ENCODE measurements around the gene KIRREL2. TPM values are rescaled to one million over a fixed set of nuclear protein-coding genes. Genes with fewer than 3 reads are reported as not detected.

Gene KIRREL2
- total and polyA plus RNA-seq, 9 of the 15 experiments (the other 6 are each of a cell fraction or from before 2014, with no cell fraction given) = 0.01 to 0.12 (median 0.09) TPM; not detected in 4

GRCh38 chr19:35899547-35900214 is 43.0 kb downstream of the KIRREL2 start (continued):
- TF ChIP-seq PREB (CRISPR knock-in tag; IDR thresholded peaks at IDR 0.05) (no peak), XRCC4 (IDR thresholded peaks at IDR 0.05; ENCODE audit: extremely low read depth, insufficient read depth, insufficient read length) (no peak), KHSRP (IDR thresholded peaks at IDR 0.05) (no peak), NONO (IDR thresholded peaks at IDR 0.05; ENCODE audit: low read depth in 2 of 2, low read length in 1 of 2) (no peak), PRMT5 (CRISPR knock-in tag; IDR thresholded peaks at IDR 0.05) (no peak), NCOR1 (IDR thresholded peaks at IDR 0.05) (no peak; the same call in 1 of the 2 replicates), SAFB2 (IDR thresholded peaks at IDR 0.05; ENCODE audit: borderline replicate concordance, low read depth, low read length, severe bottlenecking) (no peak), FOS (IDR thresholded peaks at IDR 0.05; ENCODE audit: extremely low read depth, insufficient read length) (no peak), TCF7L2 (IDR thresholded peaks at IDR 0.05; ENCODE audit: low read depth, low read length) (no peak), MAFF (IDR thresholded peaks at IDR 0.05; ENCODE audit: low read length) (no peak), FOXP4 (CRISPR knock-in tag; IDR thresholded peaks at IDR 0.05; ENCODE audit: borderline replicate concordance) (no peak), PRPF4 (IDR thresholded peaks at IDR 0.05; ENCODE audit: insufficient read depth, low read depth, low read length, poor library complexity, severe bottlenecking) (no peak), ZMIZ1 (IDR thresholded peaks at IDR 0.05; ENCODE audit: low read depth in 2 of 2, low read length in 2 of 2) (no peak), NFE2L1 (tag; IDR thresholded peaks at IDR 0.05; ENCODE audit: borderline replicate concordance, low read depth) (no peak), ZBTB2 (IDR thresholded peaks at IDR 0.05) (peak; percentile 96), ZNF696 (CRISPR knock-in tag; conservative IDR thresholded peaks at IDR 0.05) (no peak), CBX2 (IDR thresholded peaks at IDR 0.05; ENCODE audit: insufficient read depth, low read length, poor library complexity, severe bottlenecking) (no peak), ZNF165 (CRISPR knock-in tag; IDR thresholded peaks at IDR 0.05; ENCODE audit: borderline replicate concordance) (no peak)
